GM19238 (cell line): ENCODE results near the gene WDR88.
"Not testable (repeated sequence)": the region's sequence is repeated elsewhere in the genome, so short reads cannot be mapped to it uniquely, and the experiment has no call there.

Source experiments
- DNase-seq: peaks from one replicate; pipeline ENCODE4 v3.0.0; 2011; ENCODE audit warnings: low spot score; ENCODE audit not compliant: insufficient read length

Gene WDR88

DNA sequence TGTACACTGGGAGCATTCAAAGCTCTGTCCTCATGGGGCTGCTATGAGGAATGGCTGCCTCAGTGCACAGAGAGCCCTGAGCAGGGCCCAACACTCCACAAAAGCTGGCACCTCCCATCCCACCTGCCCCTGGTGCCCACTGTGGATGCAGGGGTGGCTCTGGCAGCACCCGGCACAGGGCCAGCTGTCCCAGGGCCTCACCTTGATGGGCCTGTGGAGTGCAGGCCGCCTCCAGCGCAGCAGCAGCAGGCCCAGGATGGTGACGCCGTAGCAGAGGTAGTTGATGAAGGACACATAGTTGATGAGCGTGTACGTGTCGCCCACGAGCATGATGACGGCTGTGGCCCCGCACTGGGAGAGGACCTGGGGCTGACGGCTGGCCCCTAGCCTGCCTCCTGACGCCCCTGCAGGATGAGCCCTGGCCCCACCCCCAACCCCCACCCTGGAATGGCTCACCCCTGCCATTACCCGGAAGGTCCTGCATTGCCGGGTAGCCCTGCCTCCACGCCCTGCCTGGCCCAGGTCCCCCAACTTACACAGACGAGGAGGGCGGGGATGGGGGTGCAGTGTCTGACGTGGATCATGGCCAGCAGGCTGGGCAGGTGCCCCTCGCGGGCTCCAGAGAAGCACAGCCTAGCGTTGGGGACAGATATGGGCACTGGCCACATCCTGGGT is 78.5 kb downstream of the WDR88 start:
- no peak for DNase-seq

DNA sequence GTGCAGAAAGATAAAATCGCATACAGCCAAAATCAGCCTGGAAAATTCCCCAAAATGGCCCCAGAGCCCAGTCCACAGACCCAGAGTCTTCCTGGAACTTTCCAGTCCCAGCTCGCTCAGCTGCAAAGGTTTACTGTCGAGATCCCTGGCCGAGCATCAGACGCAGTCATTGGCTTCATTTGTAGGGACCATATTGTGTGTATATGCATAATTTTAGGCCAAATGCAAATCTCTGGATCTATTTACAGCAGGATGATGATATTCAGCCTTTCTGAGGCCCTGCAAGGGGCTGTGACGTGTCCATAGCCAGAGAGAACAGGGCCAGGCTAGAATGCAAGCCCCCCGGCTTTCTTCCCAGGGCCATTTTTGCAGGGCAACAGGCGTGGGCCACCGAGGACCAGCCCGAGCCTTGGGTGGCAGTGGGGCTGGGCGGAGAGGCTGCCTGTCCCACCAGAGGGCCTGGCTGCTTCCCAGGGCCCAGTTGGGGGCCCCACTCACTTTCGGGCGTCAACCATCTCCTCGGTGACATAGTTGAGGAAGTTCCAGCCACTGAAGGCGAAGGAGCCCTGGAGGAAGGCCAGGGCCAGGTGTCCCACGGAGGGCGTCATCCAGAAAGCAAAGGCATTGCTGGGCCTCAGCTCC is 80.0 kb downstream of the WDR88 start:
- no peak for DNase-seq

DNA sequence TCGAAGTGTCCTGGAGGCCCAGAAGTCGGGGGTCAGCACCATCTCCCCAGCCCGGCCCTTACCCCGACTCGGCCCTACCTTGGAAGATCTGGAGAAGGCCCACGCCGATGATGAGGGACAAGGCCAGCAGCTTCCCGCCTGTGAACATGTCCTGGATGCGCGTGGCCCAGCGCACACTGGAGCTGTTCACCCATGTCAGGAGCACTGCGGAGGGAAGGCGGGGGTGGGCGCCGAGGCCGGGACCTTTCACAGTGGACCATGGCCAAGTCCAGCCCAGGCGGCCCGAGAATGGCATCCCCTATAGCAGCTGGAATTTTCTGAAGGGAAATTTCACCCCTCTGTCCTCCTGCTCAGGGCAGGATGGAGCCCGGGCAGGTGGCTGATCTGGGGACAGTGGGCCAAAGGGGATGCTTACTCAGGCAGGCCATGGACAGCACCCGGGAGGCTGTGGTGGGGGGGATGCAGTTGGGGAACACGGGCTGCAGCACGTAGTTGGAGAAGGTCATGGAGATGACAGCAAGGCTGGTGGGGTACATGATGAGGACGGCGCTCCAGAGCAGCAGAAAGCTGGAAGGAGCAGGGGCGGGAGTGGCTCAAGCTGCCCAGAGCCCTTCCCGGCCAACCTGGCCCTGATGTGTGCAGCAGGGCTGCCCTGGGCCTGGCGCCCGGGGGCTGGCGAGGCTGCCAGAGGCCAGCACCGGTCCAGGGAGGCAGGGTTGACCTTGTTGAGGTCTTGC is 80.7 kb downstream of the WDR88 start:
- DNase-seq = no peak

DNA sequence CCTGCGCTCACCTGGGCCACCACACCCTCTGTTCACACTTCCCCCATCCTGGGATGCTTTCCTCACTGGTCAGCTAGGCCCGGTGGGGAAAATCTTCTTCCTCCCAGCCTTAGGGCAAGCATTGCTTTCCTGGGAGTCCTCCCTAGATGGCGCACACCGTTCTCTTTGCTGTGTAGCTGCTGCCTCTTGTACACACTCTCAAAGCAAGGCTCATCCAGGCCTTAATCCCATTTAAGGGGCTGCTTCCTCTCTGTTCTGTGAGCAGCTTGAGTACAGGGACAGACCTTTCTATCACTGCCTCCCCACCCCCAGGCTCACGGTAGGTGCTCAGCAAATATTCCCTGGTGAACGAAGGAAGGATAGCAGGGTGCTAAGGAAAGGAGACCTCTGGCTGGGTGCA is 82.7 kb downstream of the WDR88 start:
- DNase-seq = no peak

DNA sequence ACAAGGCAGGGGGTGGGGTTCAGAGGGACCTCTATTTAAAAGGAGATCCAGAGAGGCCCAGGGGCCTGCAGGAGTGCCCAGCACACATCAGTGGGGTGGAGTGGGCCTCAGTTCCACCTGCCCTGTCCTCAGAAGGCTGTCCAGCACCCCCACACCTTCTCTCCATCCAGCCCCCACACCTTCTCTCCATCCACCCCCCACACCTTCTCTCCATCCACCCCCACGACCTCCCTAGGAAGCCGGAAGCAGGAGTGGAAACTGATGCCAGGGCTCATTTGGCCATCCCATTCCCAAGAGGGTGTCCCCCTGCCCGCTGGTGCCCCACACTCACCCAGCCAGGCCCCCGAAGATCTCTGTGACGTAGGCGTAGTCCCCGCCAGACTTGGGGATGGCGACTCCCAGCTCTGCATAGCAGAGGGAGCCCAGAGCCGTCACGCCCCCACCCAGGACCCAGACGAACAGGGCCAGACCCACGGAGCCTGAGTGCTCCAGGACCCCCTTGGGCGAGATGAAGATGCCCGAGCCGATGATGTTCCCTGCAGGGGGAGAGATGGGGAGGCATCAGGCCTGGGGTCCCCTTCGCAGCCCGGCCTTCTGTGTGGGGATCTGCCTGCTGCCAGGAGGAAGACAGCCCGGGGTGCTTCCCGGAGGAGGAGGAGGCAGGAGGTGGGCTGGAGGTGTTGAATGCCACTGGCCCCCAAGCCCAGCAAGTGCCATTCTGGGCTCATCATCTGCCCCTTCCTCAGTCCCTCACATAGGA is 83.7 kb downstream of the WDR88 start:
- DNase-seq = no peak

DNA sequence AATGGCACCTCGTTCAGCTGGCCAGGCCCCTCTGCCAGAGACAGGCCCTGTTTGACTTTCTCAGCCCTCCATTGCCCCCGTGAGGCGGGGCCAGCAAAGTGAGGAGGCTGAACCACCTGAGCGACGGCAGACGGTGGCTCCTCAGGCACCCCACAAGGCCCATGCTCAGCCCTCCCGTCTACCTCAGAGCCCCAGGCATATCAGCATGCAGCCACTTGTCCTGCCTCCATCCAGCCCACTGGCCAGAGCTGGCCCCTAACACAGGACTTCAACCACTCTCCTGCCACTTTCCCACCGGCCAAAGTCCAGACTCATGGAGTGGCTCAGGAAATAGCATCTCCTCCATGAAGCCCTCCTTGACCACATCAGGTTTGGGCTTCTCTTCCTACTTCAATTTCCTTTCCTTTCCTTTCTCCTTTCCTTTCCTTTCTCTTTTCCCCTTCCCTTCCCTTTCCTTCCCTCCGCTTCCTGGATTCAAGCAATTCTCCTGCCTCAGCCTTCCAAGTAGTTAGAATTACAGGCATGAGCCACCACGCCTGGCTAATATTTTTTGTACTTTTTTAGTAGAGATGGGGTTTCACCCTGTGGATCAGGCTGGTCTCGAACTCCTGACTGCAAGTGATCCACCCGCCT is 84.4 kb downstream of the WDR88 start:
- no peak for DNase-seq

DNA sequence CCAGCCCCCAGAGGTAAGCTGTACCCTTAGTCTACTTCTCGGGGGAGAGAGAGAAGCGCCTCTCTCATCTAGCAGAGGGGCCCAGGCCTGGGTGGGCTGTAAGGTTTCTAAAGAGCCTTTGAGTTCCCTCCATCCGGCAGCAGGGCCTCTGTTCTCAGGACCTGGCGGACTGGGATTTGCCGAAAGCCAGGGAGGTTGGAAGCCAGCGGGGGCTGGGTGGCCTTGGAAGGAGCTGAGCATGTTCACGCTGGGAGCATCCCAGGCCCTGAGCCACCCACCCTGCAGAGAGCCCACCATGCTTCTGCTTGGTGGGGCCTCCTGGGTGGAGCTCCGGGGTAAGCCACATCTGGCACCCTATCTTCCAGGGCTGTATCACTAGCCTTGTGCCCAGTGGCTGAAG is 86.0 kb downstream of the WDR88 start:
- no peak for DNase-seq

DNA sequence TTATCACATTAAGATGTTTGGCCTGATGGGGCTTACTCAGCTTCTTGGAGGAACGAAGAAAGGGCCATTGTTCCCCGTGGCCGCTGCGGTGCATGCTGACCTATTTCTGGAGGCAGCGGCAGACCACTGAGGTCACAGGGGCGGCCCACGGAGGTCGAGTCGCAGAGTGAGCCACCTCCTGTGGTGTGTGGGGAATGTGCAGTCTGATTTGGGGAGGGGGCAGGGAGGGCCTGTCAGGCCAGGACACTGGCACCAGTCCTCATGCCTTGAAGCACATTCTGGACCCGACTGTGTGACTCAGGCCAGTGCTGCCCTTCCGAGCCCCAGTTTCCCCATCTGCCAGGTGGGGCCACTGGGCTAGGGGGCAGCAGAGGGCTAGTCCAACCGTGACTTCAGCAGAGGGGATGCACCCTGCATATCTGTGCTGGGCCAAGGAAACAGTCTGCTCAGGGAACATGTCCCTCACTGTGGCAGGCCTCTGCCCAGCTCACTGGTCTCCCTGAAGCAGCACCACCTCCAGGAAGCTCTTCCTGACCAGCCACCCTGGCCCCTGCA is 87.4 kb downstream of the WDR88 start:
- DNase-seq = no peak

DNA sequence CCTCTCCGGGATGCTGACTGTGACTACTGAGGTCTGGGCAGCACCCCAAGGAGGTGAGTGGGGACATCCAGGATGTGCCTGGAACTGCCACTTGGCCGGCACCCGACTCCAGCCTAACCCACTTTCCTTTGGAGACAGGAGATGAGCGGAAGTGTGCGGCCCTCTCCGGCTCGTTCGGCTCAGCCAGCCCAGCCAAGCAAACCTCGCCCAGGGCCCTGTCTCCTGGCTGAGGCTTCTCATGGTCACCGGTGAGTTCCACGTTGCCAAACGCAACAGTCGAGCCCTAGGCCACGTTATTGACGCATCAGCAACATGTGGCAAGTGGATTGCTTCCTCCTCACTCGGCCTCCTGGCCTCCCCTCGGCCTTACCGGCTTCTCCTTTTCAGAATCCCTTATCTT is 88.2 kb downstream of the WDR88 start:
- DNase-seq = no peak

DNA sequence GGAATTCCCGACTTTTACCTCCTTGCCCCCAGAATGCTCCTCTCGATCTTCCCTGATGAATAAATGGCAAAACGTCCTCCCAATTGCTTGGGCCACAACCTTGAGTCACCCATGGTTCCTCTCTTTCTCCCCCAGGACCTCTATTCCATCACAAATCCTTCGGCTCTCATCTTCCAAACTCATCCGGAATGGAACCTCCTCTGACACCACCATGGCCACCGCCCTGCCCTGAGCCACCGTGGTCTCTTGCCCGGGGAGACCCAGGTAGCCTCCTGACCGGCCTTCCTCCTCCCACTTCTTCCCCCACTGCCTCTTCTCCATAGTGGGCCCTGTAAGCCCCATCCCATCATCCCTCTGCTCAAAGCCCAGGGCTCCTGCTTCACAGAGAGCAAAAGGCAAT is 88.8 kb downstream of the WDR88 start:
- DNase-seq = no peak

DNA sequence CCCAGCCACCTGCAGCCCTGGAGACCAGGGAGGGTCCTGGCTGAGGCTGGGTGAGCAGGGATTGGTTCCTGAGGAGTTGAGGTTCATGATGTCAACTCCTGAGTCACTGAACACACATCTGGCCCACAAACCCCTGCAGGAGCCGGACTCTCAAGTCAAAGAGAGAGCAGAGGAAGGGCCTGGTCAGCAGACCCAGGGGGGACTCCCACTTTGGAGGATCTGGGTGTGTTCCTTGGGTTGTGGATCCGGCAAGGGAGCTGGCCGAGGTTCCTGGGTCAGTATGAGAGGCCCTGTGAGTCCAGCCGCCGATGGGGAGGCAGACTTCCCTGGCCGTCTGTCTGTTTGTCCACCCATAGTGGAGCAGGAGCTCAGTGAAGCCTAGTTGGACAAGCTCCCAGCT is 89.7 kb downstream of the WDR88 start:
- DNase-seq = no peak

DNA sequence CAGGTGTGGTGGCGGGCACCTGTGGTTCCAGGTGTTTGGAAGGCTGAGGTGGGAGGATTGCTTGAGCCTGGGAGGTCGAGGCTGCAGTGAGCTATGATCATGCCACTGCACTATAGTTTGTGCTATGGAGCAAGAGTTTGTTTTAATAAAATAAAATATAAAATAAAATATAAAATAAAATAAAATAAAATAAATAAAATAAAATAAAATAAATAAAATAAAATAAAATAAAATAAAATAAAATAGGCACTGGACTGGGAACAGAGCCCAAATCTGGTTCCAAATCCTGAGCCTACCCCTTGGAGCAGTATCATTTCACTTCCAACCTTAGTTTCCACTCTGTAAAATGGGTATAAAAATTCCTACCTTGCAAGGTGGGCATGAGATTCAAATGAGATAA is 90.3 kb downstream of the WDR88 start:
- not testable (repeated sequence) for DNase-seq

DNA sequence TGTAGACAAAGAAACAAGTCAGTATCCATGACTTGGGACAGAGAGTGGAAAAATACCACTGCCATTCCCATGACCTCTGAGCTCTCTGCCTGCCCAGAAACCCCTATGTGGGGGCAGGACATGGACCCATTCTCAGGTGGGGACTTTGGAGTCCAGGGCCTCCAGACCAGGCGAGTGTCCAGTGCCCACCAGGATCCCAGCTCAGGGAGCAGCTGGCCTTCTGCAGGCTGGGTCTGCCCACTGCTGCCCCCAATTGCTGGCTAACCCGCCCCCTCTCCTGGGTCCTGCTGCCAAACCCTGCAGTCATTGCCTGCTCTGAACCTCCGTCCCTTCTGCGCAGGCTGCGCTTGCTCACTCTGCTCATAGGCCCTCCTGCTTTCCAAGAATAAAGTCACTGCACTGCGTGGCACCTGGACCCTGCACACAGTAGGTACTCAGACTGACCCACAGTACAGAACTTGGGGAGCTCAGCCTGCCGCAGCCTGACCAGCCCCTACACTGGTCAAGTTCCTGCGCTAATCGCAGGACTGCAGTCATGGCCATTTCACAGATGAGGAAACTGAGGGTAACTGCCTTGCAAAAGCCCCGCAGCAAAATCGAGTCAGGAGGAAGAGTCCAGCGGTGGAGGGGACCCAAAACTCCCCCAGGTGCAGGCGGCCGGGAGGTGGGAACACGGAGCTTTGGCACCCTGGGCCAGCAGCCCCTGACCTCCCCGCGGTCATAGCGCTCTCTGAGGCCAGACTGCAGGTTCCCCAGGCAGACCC is 93.0 kb downstream of the WDR88 start:
- DNase-seq = no peak
